Measurements from ENCODE around the gene OPRPN.

Gene OPRPN, protein sequence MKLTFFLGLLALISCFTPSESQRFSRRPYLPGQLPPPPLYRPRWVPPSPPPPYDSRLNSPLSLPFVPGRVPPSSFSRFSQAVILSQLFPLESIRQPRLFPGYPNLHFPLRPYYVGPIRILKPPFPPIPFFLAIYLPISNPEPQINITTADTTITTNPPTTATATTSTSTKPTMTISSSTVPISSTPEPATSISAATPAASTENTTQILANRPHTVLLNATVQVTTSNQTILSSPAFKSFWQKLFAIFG

DNA sequence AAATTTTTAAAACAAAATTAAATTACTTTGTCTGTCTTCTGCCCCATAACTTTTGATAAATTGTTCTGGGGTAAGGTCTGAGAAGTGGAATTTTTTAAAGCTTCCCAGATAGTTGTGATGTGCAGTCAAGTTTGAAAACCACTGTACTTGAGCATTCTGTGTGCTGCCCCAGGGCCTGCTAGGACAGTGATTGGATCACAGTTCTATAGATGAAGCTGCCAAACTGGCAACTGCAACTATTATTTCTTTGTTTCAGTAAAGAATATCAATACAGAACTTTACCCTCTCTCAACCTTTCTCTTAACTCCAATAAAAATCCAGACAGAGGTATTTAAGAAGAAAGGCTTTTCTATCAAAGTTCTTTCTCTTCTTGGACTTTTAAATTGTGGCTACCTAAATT lies at the start of gene OPRPN:
OPRPN (plus strand) TSS at position 361 of the 400 bp plus-strand sequence. CDS start 1,346 bp downstream, outside the sequence.
- DNase-seq (ENCODE audit: low spot score), result no peak

DNA sequence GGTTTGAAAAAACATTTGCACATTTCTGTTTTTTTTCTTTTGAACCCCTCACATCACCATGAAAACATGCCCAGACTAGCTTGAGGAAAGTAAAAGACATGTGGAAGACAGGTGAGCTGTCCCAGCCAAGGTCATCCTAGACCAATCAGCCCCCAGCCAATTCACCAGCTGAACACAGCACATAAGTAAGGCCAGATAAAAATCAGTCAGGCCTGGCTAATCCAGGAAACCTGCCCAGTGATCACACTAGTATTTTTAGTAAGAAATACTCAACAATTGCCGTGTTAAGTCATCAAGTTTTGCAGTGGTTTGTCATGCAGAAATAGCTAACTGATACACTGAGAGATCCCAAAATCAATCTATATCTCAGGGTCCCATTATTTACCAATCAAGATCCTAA lies 41.6 kb upstream of the OPRPN start:
- no peak for DNase-seq (ENCODE audit: low spot score)

DNA sequence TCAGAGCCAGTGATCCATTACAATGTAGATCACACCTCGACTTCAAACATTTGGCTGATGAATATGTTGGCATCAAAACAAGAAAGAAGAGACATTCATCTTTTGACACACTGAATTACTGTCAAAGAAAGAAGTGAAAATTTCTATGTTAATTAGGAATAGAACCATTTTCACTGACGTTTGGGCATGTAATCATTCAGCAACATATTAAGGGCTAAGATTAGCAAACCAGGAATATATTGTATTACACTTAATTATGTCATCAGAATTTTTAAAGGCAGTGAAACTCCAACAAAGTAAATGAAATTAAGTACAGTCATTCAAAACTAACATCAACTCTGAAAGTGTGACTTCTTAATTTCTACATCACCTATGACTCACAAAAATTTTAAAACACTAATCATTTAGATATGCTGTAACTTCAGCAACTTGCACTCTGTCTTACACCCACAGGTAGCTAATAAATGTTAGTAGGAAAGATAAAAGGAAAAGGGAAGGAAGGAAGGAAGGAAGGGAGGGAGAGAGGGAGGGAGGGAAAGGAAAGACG lies 38.6 kb upstream of the OPRPN start:
- no peak for DNase-seq (ENCODE audit: low spot score)

DNA sequence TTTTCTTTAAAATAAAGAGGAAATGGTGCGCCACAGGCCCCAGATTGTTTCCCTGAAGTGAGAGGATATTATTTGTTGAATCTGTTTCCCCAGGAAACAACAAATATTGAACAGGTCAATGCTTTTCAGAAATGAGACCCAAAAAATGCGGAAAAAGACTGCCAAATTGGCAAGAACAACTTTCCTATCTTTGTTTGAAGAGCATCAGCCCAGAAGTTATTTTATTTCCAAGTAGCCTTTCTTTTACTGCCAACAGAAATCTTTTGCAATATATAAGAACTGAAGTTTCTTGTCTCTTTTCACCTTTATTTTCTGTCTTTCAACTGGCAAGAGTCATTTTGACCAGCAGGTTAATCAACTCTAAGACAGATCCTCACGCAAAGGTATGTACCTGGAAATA lies 37.3 kb upstream of the OPRPN start, which contains the start of gene SMR3A:
SMR3A (plus strand) TSS at position 301 of the 400 bp plus-strand sequence. CDS start 1,356 bp downstream, outside the sequence.
- no peak for DNase-seq (ENCODE audit: low spot score)

DNA sequence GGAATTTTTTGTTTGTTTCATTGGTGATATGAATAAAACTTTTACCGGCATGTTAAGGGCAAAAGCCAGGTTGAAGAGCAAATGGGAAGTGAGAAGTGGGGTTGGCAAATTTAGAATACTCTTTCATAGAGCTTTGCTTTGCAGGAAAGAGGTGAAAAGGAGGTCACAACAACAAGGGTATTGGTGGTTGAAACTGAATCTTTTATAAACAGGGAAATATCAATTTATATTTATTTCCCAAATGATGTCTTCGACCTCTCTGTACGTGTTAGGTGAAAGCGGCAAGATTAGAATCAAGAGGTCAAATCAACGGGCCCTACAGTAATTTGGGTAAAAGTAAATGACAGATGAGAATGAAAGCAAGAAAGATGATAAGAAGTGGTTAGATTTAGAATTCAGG lies 33.7 kb upstream of the OPRPN start:
- DNase-seq (ENCODE audit: low spot score), result no peak

DNA sequence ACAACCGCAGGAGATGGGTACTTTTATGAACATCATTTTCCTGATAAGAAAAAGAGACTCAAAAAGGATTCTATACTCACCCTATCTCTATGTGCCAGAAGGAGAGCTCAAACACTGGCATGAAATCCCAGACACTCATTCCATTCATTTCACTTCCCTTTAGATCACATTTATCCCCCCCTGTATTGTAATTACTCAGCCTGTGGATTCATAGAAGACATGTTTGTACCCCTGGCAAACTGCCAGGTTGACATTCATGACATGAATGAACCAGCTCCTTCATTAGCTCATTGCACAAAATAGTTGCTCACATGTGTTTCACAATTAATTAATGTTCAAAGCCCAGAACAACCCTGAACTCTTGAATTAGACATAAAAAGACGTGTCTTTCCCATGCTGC lies 32.3 kb upstream of the OPRPN start:
- no peak for DNase-seq (ENCODE audit: low spot score)

DNA sequence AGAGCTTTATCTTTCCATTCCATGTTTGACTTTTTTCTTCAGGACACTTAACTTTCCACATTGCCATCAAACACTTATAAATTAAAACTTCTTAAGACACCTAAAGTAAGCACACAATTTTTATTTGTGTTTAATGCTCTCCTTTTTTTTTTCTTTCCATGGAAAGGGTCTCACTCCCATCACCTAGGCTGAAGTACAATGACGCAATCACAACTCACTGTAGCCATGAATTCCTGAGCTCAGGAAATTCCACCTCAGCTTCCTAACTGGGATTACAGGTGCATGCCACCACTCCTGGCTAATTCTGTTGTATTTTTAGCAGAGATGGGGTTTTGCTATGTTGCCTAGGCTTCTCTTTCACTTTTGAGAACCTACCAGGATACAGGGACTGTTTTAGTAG lies 29.9 kb upstream of the OPRPN start:
- no peak for DNase-seq (ENCODE audit: low spot score)

DNA sequence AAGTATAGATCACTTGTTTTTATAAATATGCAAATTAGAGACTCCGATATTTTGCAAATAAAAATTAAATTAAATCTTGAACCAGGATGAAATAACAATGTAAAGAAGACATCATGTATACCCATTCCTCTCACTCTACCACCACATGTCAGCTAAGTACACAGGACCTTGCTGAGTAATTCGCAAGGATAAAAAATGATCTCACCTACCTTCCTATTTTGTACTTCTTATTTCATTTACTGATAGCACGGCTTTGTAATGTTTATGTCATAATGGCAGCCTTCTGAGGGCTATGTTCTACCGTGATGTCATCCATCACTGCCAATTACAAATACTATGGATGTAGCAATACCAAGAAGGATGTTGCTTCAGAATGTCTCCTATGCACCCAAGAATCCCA lies 25.8 kb upstream of the OPRPN start:
- DNase-seq (ENCODE audit: low spot score), result no peak

DNA sequence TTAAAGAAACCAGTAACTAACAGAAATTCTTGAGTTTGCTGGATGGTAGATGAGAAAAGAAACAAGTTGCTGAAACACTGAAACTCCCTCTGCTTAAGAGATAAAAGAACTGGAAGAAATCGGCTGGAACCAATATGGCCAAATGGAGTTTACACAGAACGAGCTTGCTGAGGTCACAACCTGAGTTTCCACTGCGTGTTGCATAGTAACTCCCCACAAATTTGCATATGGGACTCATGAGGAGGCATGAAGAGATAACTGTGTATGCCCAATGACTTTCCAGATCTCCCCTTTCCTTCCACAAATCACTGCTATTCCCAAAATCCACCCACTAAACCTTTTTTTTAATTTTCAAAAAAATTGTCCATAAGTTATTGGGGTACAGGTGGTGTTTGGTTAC lies 25.0 kb upstream of the OPRPN start:
- no peak for DNase-seq (ENCODE audit: low spot score)

DNA sequence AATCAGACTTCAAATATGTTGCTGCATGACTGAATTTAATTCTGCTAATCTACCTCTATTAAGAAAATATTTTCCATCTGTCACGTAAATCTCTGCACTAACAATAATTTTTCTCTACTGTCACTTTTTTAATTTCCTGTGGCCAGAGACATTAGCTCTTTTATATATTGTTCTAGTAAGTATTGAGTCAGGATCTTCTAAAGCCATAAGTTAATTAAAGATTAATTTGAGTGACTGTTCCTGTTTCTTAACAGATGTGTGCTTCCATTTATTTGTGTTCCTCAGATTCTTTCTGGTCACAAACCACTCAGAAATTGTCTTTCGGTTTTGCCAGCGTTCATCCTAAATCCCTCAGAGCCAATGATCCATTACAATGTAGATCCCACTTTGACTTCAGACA lies 17.2 kb upstream of the OPRPN start:
- no peak for DNase-seq (ENCODE audit: low spot score)

DNA sequence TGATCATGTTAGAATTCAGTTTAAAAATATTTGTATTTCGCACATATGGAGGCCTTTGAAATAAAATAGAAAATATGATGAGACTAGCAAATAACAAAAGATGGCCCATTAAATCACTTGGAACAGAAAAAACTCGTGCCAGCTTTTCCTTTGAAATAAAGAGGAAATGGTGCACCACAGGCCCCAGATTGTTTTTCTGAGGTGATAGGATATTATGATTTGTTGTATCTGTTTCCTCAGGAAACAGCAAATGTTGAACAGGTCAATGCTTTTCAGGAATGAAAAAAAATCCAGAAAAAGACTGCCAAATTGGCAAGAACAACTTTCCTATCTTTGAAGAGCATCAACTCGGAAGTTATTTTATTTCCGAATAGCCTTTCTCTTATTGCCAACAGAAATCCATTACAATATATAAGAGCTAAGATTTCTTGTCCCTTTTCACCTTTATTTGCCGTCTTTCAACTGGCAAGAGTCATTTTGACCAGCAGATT lies 15.0 kb upstream of the OPRPN start, which contains the start of gene SMR3B:
SMR3B (plus strand) TSS at position 441 of the 491 bp plus-strand sequence. CDS start 1,380 bp downstream, outside the sequence.
- no peak for DNase-seq (ENCODE audit: low spot score)

DNA sequence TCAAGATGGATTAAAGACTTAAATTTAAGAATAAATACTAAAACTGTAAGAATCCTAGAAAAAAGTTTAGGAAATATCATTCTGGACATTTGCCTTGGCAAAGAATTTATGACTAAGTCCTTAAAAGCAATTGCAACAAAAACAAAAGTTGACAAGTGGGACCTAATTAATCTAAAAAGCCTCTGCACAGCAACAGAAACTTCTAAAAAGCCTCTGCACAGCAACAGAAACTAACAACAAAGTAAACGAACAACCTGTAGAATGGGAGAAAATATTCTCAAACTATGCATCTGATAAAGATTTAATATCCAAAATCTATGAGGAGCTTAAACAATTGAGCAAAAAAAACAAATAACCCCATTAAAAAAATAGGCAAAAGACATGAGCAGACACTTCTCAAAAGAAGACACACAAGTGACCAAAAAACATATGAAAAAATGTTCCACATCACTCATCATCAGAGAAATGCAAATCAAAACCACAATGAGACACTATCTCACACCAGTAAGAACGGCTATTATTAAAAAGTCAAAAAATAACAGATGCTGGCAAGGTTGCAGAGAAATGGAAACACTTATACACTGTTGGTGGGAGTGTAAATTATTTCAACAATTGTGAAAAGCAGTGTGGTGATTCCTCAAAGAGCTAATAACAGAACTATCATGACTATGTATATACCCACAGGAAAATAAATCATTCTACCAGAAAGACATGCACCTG lies 5.5 kb upstream of the OPRPN start:
- DNase-seq (ENCODE audit: low spot score), result no peak

DNA sequence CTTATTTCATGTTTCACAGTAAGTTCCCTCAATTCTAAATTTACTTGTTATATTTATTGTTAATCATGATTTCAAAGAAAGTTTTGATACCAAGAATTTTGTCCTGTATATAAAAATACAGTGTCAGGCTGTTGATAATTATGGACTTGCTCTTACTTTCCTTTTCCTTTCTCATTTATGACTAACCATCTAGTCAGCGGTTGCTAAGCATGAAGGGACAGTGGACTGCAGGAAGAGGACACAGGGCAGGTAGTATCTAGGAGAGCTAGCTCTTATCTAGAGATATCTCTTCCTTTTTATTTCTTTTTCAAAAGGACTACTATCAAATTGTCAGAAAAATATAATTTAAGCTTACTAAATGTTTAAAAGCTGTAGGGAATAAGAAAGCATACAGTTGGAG lies 1.6 kb downstream of the OPRPN start:
- no peak for DNase-seq (ENCODE audit: low spot score)

DNA sequence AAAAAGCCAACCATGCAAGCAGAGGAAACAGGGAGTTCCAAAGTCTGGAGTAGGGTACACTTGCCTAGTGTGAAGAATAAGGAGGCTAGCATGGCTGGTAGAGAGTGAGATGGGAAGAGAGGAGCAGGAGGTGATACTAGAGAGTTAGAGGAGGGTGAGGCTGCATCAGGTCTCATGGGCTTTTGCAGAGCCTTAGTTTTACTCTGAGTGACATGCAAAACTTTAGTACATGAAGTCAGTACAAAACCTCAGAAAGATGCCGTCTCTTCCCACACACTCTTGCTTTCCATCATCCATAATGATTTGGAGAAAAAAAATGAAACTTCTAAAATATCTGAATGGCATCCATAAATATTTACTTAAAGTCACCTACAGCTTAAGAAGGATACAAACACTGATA lies 5.0 kb downstream of the OPRPN start:
- no peak for DNase-seq (ENCODE audit: low spot score)

DNA sequence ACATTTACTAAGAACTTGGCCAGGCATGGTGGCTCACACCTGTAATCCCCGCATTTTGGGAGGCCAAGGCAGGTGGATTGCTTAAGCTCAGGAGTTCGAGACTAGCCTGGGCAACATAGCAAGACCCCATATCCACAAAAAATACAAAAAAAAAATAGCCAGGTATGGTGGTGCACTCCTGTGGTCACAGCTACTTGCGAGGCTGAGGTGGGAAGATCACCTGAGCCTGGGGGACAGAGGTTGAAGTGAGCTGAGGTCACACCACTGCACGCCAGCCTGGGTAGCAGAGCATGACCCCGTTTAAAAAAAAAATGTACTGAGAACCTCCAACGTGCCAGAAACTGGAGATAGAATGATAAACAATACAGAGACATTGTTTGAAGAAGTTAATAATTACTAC lies 8.0 kb downstream of the OPRPN start:
- DNase-seq (ENCODE audit: low spot score), result no peak

DNA sequence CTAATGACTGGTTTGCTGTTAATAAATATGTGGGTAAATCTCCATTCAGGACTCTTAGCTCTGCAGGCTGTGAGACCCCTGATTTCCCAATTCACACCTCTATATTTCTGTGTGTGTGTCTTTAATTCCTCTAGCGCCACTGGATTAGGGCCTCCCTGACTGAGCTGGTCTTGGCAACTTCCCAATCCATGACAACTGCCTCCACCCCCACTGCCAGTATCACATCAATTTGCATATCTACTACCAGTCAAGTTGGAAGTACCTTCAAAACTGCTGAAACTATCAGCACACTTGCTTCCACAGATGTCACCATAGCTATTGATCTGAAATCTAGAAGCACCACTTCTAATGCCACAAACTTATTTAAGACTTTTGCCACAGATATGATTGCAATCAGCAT lies 27.6 kb downstream of the OPRPN start:
- DNase-seq (ENCODE audit: low spot score), result no peak

DNA sequence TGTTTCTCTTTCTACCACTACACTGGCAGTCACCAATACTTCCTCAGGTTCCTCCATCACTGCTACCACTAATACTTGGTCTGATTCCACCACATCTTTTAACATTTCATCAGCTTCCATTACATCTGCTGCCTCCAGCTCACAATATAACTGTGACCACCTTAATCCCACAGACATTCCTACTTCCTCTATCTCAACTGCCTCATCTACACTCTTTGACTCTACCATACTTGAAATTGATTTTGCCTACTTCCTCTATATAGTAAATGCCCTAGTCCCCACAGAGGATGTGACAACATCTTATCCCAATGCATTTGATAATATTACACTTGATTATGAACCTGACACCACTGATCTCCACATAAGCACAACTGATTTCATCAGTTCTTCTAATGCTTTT lies 29.0 kb downstream of the OPRPN start:
- no peak for DNase-seq (ENCODE audit: low spot score)

DNA sequence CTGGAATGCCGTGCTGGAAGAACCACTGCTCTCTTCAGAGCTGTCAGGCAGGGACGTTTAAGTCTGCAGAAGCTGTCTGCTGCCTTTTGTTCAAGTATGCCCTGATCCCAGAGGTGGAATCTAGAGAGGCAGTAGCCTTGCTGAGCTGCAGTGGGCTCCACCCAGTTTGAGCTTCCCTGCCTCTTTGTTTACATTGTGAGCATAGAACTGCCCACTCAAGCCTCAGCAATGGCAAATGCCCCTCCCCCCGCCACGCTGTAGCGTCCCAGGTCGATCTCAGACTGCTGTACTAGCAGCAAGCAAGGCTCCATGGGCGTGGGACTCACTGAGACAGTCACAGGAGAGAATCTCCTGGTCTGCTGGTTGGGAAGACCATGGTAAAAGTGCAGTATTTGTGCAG lies 39.5 kb downstream of the OPRPN start:
- peak; percentile 56 for DNase-seq (ENCODE audit: low spot score)

DNA sequence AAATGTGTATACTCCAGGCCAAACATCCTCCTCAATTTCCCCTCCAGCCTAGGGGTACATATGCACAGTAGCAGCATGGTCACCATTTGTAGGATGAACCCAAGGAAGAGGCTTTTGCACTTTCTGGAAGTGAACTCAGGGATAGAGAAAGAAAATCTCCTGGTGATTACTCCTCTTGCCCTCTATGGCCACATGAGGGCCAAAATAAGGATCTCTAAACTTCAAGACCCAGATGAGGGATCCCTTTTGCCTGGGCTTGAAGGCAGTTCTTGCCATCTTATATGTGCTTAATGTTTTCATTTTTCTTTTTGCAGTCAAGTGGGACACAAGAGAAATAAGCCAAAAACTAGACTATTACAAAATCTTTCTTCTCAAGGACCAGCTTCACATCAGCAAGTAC lies 44.7 kb downstream of the OPRPN start:
- DNase-seq (ENCODE audit: low spot score), result no peak

DNA sequence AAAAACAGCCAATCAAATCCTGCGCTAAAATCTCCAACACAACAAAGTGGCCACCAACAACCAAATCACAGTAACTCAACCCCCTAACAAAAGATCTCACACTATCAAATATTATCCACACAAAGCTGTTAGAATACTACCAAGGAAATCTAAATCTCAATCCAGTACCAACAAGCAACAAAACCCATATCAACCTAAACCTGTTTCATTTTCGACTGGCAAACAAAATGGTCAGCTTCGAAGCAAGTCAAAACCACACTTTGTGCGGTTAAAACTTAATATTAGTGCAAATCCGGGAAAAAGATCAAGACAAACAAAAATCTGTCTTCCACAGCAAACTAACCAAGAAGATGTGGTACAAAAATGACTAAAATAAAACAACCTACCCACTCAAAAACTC lies 45.6 kb downstream of the OPRPN start:
- no peak for DNase-seq (ENCODE audit: low spot score)

DNA sequence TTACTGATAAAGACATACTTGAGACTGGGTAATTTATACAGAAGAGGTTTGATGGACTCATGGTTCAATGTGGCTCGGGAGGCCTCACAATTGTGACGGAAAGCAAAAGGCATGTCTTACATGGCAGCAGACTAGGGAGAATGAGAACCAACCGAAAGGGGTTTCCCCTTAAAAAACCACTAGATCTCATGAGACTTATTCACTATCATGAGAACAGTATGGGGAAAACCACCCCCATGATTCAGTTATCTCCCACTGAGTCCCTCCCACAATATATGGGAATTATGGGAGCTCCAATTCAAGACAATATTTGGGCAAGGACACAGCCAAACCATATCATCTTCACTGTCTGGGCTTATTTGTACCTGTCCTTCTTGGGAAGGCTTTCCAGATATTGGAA lies 51.5 kb downstream of the OPRPN start:
- no peak for DNase-seq (ENCODE audit: low spot score)

DNA sequence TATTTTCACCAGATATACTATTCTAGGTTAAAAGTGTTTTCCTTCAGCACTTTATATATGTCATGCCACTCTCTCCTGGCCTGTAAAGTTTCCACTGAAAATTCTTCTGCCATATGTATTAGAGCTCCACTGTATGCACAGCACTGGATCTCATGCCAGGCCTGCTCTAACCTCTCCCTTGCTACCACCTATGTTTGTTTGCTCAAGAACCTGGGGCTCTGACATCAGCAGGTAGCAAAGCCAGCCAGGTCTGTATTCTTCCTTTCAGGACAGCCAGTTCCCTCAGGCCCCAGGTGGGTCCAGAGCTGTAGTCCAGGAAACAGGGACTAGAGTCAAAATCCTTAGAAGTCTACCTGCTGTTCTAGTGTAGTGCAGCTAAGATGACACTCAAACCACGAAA lies 55.2 kb downstream of the OPRPN start:
- no peak for DNase-seq (ENCODE audit: low spot score)

Data from ecto neural progenitor cell (in vitro differentiated cells).